ENCODE results near the gene CFAP299. TPM values are rescaled to one million over a fixed set of nuclear protein-coding genes. Genes with fewer than 3 reads are reported as not detected.
A peak's percentile ranks its signal among the peaks of the same experiment; 100 is the strongest.

CFAP299 gene
- total RNA-seq, 2 donors from 2014 or later, result not detected

DNA sequence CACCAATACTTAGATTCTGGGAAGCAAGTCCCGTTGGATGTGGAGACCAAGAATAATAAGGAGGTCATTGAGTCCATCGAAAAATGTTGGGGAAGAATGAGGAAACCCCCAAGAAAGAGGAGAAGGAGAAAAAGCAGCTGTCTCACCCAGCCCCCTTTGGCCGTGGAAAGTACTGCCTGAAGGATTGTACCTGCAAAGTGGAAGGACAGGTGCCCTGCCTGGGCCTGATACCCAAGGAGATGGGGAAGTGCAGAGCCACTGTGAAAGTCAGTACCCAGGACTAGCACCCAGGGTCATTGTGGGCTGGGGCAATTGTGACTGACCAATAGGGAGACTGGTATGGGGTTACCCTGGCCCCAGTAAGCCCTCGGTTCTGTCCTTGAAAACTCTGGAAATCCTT, 13.8 kb upstream of the CFAP299 start:
- Histone ChIP-seq H3K27me3 (ENCODE audit: control insufficient read depth, insufficient read depth, low read length, poor library complexity, severe bottlenecking) (peaks cover 31% of the 10 kb centered on the region), H3K9ac (ENCODE audit: extremely low read depth, low read length, poor library complexity, severe bottlenecking) (no peak overlapping the region), H3K4me3 (ENCODE audit: low read length) (no peak overlapping the region), H3K36me3 (ENCODE audit: control insufficient read depth, insufficient read depth, low read length) (no peaks in the 10 kb centered on the region), H3K9me3 (ENCODE audit: control insufficient read depth, low read length) (no peaks in the 10 kb centered on the region), H3K4me1 (ENCODE audit: control insufficient read depth, insufficient read depth, low read length) (no peaks in the 10 kb centered on the region), H3K27ac (ENCODE audit: low read depth, low read length) (no peak overlapping the region)
- no peaks in the 10 kb centered on the region for H3K36me3 Mint-ChIP-seq (ENCODE audit: low read depth)
- H3K9me3 Mint-ChIP-seq, result no peaks in the 10 kb centered on the region
- H3K27ac Mint-ChIP-seq, result no peak overlapping the region
- WGBS, 2 experiments (ENCODE audit: insufficient coverage in 1 of 2, insufficient read length in 1 of 2), result 80 to 86% methylated on average over 1 to 4 of the region's 4 CpGs
- H3K27me3 Mint-ChIP-seq (ENCODE audit: insufficient read depth), result peaks cover 20% of the 10 kb centered on the region
- TF ChIP-seq, protein P1, sequence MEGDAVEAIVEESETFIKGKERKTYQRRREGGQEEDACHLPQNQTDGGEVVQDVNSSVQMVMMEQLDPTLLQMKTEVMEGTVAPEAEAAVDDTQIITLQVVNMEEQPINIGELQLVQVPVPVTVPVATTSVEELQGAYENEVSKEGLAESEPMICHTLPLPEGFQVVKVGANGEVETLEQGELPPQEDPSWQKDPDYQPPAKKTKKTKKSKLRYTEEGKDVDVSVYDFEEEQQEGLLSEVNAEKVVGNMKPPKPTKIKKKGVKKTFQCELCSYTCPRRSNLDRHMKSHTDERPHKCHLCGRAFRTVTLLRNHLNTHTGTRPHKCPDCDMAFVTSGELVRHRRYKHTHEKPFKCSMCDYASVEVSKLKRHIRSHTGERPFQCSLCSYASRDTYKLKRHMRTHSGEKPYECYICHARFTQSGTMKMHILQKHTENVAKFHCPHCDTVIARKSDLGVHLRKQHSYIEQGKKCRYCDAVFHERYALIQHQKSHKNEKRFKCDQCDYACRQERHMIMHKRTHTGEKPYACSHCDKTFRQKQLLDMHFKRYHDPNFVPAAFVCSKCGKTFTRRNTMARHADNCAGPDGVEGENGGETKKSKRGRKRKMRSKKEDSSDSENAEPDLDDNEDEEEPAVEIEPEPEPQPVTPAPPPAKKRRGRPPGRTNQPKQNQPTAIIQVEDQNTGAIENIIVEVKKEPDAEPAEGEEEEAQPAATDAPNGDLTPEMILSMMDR (conservative IDR thresholded peaks at IDR 0.05), result peak; percentile 59
- DNase-seq, result peak; percentile 54
- no peak overlapping the region for H3K4me3 Mint-ChIP-seq
- H3K4me1 Mint-ChIP-seq, result no peaks in the 10 kb centered on the region

DNA sequence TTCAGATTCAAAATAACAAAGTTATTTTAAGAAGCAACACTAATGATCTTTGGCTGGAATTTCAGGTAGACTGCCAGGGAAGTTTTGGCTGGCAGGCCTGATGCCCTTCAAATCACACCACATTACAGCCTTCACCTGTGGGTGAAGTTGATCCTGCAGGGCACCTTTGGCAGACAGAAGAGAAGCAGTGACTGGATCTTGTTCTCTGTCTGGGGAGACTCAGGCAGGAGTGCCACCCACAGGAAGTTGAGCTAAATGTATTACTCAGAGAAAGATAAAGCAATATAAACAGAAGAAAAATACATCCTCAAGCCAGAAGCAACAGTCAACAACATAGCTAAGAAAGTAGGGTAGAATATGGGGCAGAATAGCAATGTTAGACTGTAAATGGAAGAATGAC, 12.8 kb upstream of the CFAP299 start:
- Mint-ChIP-seq H3K4me1 (no peaks in the 10 kb centered on the region), H3K9me3 (no peaks in the 10 kb centered on the region), H3K36me3 (ENCODE audit: low read depth) (no peaks in the 10 kb centered on the region), H3K27me3 (ENCODE audit: insufficient read depth) (peaks cover 11% of the 10 kb centered on the region), H3K4me3 (no peak overlapping the region), H3K27ac (no peak overlapping the region)
- no peak overlapping the region for H3K9ac ChIP-seq (ENCODE audit: extremely low read depth, low read length, poor library complexity, severe bottlenecking)
- no peaks in the 10 kb centered on the region for H3K9me3 ChIP-seq (ENCODE audit: control insufficient read depth, low read length)
- DNase-seq, result peak; percentile 48
- TF ChIP-seq, protein P1 (conservative IDR thresholded peaks at IDR 0.05), result peak; percentile 48
- H3K4me1 ChIP-seq (ENCODE audit: control insufficient read depth, insufficient read depth, low read length), result no peaks in the 10 kb centered on the region
- no peak overlapping the region for H3K27ac ChIP-seq (ENCODE audit: low read depth, low read length)
- peaks cover 23% of the 10 kb centered on the region for H3K27me3 ChIP-seq (ENCODE audit: control insufficient read depth, insufficient read depth, low read length, poor library complexity, severe bottlenecking)
- no peaks in the 10 kb centered on the region for H3K36me3 ChIP-seq (ENCODE audit: control insufficient read depth, insufficient read depth, low read length)
- H3K4me3 ChIP-seq (ENCODE audit: low read length), result no peak overlapping the region

DNA sequence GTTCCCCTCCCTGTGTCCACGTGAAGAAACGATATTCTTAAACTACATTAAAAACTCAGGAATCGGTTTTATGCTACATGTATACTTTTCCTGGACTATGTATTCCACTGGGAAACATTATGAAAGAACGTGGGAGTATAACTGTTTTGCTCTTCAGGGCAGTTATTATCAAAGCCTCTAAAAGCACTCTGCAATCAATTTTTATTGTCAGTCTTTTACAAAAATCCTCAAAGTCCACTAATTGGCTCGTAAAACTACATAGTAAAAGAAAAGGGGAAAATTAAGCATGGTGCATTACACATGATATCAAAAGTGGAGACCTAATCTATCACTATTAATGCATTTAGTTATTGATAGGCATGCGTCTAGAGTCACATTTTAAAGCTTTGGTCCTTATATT, 11.4 kb upstream of the CFAP299 start:
- H3K36me3 Mint-ChIP-seq (ENCODE audit: low read depth), result no peaks in the 10 kb centered on the region
- no peak overlapping the region for H3K27ac Mint-ChIP-seq
- H3K27me3 Mint-ChIP-seq (ENCODE audit: insufficient read depth), result peaks cover 3% of the 10 kb centered on the region
- Histone ChIP-seq H3K4me3 (ENCODE audit: low read length) (no peak overlapping the region), H3K9me3 (ENCODE audit: control insufficient read depth, low read length) (no peaks in the 10 kb centered on the region), H3K36me3 (ENCODE audit: control insufficient read depth, insufficient read depth, low read length) (no peaks in the 10 kb centered on the region), H3K4me1 (ENCODE audit: control insufficient read depth, insufficient read depth, low read length) (no peaks in the 10 kb centered on the region), H3K9ac (ENCODE audit: extremely low read depth, low read length, poor library complexity, severe bottlenecking) (no peak overlapping the region), H3K27me3 (ENCODE audit: control insufficient read depth, insufficient read depth, low read length, poor library complexity, severe bottlenecking) (peaks cover 21% of the 10 kb centered on the region), H3K27ac (ENCODE audit: low read depth, low read length) (no peak overlapping the region)
- 83 to 86% methylated on average over 4 to 6 of the region's 6 CpGs for WGBS, 2 experiments (ENCODE audit: insufficient coverage in 1 of 2, insufficient read length in 1 of 2)
- TF ChIP-seq, protein P1 (conservative IDR thresholded peaks at IDR 0.05), result no peak
- H3K9me3 Mint-ChIP-seq, result no peaks in the 10 kb centered on the region
- H3K4me1 Mint-ChIP-seq, result no peaks in the 10 kb centered on the region
- DNase-seq, result no peak
- H3K4me3 Mint-ChIP-seq, result no peak overlapping the region

Data from endodermal cell (in vitro differentiated cells).